Measurements from ENCODE around the gene ZNF385A.

ZNF385A gene

GRCh38 chr12:54377797-54378515 lies 6.6 kb downstream of the ZNF385A start:
- intact Hi-C loops (cut with DNase I) = no loop called here

GRCh38 chr12:54377007-54377406 lies 7.5 kb downstream of the ZNF385A start:
- intact Hi-C loops (cut with DNase I) = no loop called here
- no peak for DNase-seq

More at GRCh38 chr12:54377797-54378515, 6.6 kb downstream of the ZNF385A start:
- DNase-seq = peak in 1 of 10 donors; percentile 62

GRCh38 chr12:54376596-54376995 lies 7.9 kb downstream of the ZNF385A start:
- intact Hi-C loops (cut with DNase I) = no loop called here
- peak in 1 of 10 donors; percentile 12 for DNase-seq

GRCh38 chr12:54375259-54375579 lies 9.3 kb downstream of the ZNF385A start:
- DNase-seq = peak in 1 of 10 donors; percentile 6
- intact Hi-C loops (cut with DNase I) = no loop called here

GRCh38 chr12:54374562-54375258 lies 9.8 kb downstream of the ZNF385A start:
- intact Hi-C loops (cut with DNase I) = no loop called here

GRCh38 chr12:54373649-54374561 lies 10.6 kb downstream of the ZNF385A start:
- DNase-seq = peak in 1 of 10 donors; percentile 63
- intact Hi-C loops (cut with DNase I) = no loop called here

More at GRCh38 chr12:54374562-54375258, 9.8 kb downstream of the ZNF385A start:
- peak in 1 of 10 donors; percentile 73 for DNase-seq

- intact Hi-C loops (cut with DNase I) = no loop called here
- DNase-seq = peak in 1 of 10 donors; percentile 42
Observed at GRCh38 chr12:54372113-54372806, 12.3 kb downstream of the ZNF385A start.

- intact Hi-C loops (cut with DNase I) = no loop called here
- peak in 2 of 10 donors; percentile 42 to 86 for DNase-seq
Observed at GRCh38 chr12:54371328-54372112, 13.0 kb downstream of the ZNF385A start.

GRCh38 chr12:54370171-54370730 lies 14.3 kb downstream of the ZNF385A start:
- intact Hi-C loops (cut with DNase I) = loop anchor here (1.0 kb wide), 1 partner anchor 9 kb away; no protein-coding TSS in a partner anchor
- peak; percentile 59 to 97 (median 77) for DNase-seq

- intact Hi-C loops (cut with DNase I) = loop anchor here (1.0 to 5.0 kb wide), 3 partner anchors 10 to 155 kb away; no protein-coding TSS in a partner anchor
Observed at GRCh38 chr12:54369597-54370131, 14.9 kb downstream of the ZNF385A start.

GRCh38 chr12:54368709-54369596 lies 15.6 kb downstream of the ZNF385A start:
- intact Hi-C loops (cut with DNase I) = loop anchor here (2.0 to 5.0 kb wide), 2 partner anchors 77 to 154 kb away; no protein-coding TSS in a partner anchor
- peak; percentile 81 to 98 (median 93) for DNase-seq

More at GRCh38 chr12:54369597-54370131, 14.9 kb downstream of the ZNF385A start:
- no peak for DNase-seq

GRCh38 chr12:54368025-54368708 lies 16.4 kb downstream of the ZNF385A start:
- intact Hi-C loops (cut with DNase I) = loop anchor here (2.0 to 5.0 kb wide), 2 partner anchors 76 to 153 kb away; no protein-coding TSS in a partner anchor
- DNase-seq = no peak

- no peak for DNase-seq
- intact Hi-C loops (cut with DNase I) = no loop called here
Observed at GRCh38 chr12:54364413-54364812, 20.1 kb downstream of the ZNF385A start, which contains the start of gene GPR84. TSS of gene GPR84 (minus strand) at chr12:54364486. CDS start at chr12:54363851, 635 bp downstream.

- DNase-seq = no peak
- intact Hi-C loops (cut with DNase I) = no loop called here
Observed at GRCh38 chr12:54363618-54364017, 20.9 kb downstream of the ZNF385A start.

GRCh38 chr12:54363047-54363446 lies 21.5 kb downstream of the ZNF385A start:
- no peak for DNase-seq
- intact Hi-C loops (cut with DNase I) = no loop called here

- peak in 9 of 10 donors; percentile 69 to 97 (median 85) for DNase-seq
- intact Hi-C loops (cut with DNase I) = no loop called here
Observed at GRCh38 chr12:54360717-54361456, 23.6 kb downstream of the ZNF385A start.

Data from posterior cingulate gyrus (tissue), 11 donors.